ENCODE measurements around the gene SRRM3.
"Not testable (repeated sequence)": the region's sequence is repeated elsewhere in the genome, so short reads cannot be mapped to it uniquely, and the experiment has no call there.

SRRM3 gene

GRCh38 chr7:76193466-76193865 lies 8.2 kb upstream of the SRRM3 start:
- Histone ChIP-seq H3K27ac (ENCODE audit: low read depth, low read length, severe bottlenecking) (peak overlapping the region; percentile 41), H3K36me3 (ENCODE audit: control insufficient read depth, insufficient read depth, low read length) (no peaks in the 10 kb centered on the region), H3K4me1 (ENCODE audit: control insufficient read depth, insufficient read depth, low read length, poor library complexity, severe bottlenecking) (no peaks in the 10 kb centered on the region), H3K4me3 (ENCODE audit: extremely low read depth, insufficient read depth, low read length, poor library complexity, severe bottlenecking) (no peak overlapping the region), H3K9me3 (ENCODE audit: control insufficient read depth, low read length) (peaks cover 4% of the 10 kb centered on the region)
- 81 to 91% methylated on average over 4 of the region's 4 CpGs for WGBS, 2 experiments (ENCODE audit: insufficient coverage in 2 of 2)

DNA sequence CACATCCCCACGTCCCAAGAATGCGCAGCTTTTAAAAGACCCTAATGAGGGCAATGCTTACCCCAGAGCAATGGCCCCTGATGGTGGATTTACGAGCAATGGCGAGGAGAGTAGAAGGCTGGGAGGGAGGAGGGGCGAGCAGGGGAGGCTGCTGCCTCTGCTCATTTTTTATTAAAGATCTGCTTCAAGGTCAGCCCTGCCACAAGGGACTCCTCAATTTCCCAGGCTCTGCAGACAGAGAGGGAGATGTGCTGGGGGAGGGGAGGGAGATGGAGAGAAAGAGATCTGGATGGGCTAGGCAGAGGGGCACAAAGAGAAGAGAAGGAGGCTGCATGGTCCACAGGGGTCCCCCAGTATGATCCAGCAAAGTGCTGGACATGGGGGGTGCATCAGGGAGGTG lies 7.8 kb upstream of the SRRM3 start:
- no peaks in the 10 kb centered on the region for H3K4me1 ChIP-seq (ENCODE audit: control insufficient read depth, insufficient read depth, low read length, poor library complexity, severe bottlenecking)
- H3K27ac ChIP-seq (ENCODE audit: low read depth, low read length, severe bottlenecking) = peak overlapping the region; percentile 41
- no peak overlapping the region for H3K4me3 ChIP-seq (ENCODE audit: extremely low read depth, insufficient read depth, low read length, poor library complexity, severe bottlenecking)
- 86 to 100% methylated on average over 1 to 2 of the region's 5 CpGs for WGBS, 2 experiments (ENCODE audit: insufficient coverage in 2 of 2)
- peaks cover 4% of the 10 kb centered on the region for H3K9me3 ChIP-seq (ENCODE audit: control insufficient read depth, low read length)
- H3K36me3 ChIP-seq (ENCODE audit: control insufficient read depth, insufficient read depth, low read length) = no peaks in the 10 kb centered on the region

DNA sequence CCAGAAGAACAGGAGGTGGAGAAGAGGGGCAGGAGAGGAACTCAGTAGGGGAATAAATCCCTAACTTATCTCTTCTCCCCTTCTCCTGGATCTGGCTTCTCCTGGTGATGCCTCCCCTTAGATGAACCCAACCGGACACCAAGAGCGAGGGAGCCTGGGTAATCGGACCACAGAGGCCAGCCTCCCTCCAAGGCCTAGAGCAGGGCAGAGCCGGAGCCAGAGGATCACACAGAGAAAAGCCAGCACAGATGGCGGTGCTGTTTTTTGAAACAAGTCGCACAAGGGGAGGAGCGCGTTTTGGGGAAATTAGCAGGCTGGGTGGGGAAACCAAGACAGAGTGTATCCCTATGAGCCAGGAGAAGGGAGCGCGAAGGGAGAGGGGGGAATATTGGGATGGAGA lies 4.9 kb upstream of the SRRM3 start:
- Histone ChIP-seq H3K4me3 (ENCODE audit: extremely low read depth, insufficient read depth, low read length, poor library complexity, severe bottlenecking) (no peak overlapping the region), H3K4me1 (ENCODE audit: control insufficient read depth, insufficient read depth, low read length, poor library complexity, severe bottlenecking) (no peaks in the 10 kb centered on the region), H3K9me3 (ENCODE audit: control insufficient read depth, low read length) (peaks cover under 1% of the 10 kb centered on the region), H3K36me3 (ENCODE audit: control insufficient read depth, insufficient read depth, low read length) (no peaks in the 10 kb centered on the region), H3K27ac (ENCODE audit: low read depth, low read length, severe bottlenecking) (no peak overlapping the region)
- 95 to 96% methylated on average over 7 to 10 of the region's 10 CpGs for WGBS, 2 experiments (ENCODE audit: insufficient coverage in 2 of 2)

GRCh38 chr7:76198202-76198601 lies 3.5 kb upstream of the SRRM3 start:
- no peak overlapping the region for H3K4me3 ChIP-seq (ENCODE audit: extremely low read depth, insufficient read depth, low read length, poor library complexity, severe bottlenecking)

GRCh38 chr7:76202666-76203030 lies 952 bp downstream of the SRRM3 start:
- Histone ChIP-seq H3K4me3 (ENCODE audit: extremely low read depth, insufficient read depth, low read length, poor library complexity, severe bottlenecking) (no peak overlapping the region), H3K27ac (ENCODE audit: low read depth, low read length, severe bottlenecking) (no peak overlapping the region)
- 36 to 46% methylated on average over 3 to 4 of the region's 8 CpGs for WGBS, 2 experiments (ENCODE audit: insufficient coverage in 2 of 2)

More at GRCh38 chr7:76198202-76198601, 3.5 kb upstream of the SRRM3 start:
- no peaks in the 10 kb centered on the region for H3K4me1 ChIP-seq (ENCODE audit: control insufficient read depth, insufficient read depth, low read length, poor library complexity, severe bottlenecking)
- H3K27ac ChIP-seq (ENCODE audit: low read depth, low read length, severe bottlenecking) = no peak overlapping the region
- 0 to 40% methylated on average over 1 to 2 of the region's 4 CpGs for WGBS, 2 experiments (ENCODE audit: insufficient coverage in 2 of 2)
- no peaks in the 10 kb centered on the region for H3K9me3 ChIP-seq (ENCODE audit: control insufficient read depth, low read length)
- H3K36me3 ChIP-seq (ENCODE audit: control insufficient read depth, insufficient read depth, low read length) = no peaks in the 10 kb centered on the region

GRCh38 chr7:76204147-76204546 lies 2.5 kb downstream of the SRRM3 start:
- H3K36me3 ChIP-seq (ENCODE audit: control insufficient read depth, insufficient read depth, low read length) = no peaks in the 10 kb centered on the region
- no peaks in the 10 kb centered on the region for H3K9me3 ChIP-seq (ENCODE audit: control insufficient read depth, low read length)
- H3K27ac ChIP-seq (ENCODE audit: low read depth, low read length, severe bottlenecking) = no peak overlapping the region
- no peak overlapping the region for H3K4me3 ChIP-seq (ENCODE audit: extremely low read depth, insufficient read depth, low read length, poor library complexity, severe bottlenecking)
- no peaks in the 10 kb centered on the region for H3K4me1 ChIP-seq (ENCODE audit: control insufficient read depth, insufficient read depth, low read length, poor library complexity, severe bottlenecking)
- WGBS, 2 experiments (ENCODE audit: insufficient coverage in 2 of 2) = no CpG with 5 or more reads among the region's 2 CpGs

More at GRCh38 chr7:76202666-76203030, 952 bp downstream of the SRRM3 start:
- no peaks in the 10 kb centered on the region for H3K9me3 ChIP-seq (ENCODE audit: control insufficient read depth, low read length)
- H3K36me3 ChIP-seq (ENCODE audit: control insufficient read depth, insufficient read depth, low read length) = no peaks in the 10 kb centered on the region
- no peaks in the 10 kb centered on the region for H3K4me1 ChIP-seq (ENCODE audit: control insufficient read depth, insufficient read depth, low read length, poor library complexity, severe bottlenecking)

DNA sequence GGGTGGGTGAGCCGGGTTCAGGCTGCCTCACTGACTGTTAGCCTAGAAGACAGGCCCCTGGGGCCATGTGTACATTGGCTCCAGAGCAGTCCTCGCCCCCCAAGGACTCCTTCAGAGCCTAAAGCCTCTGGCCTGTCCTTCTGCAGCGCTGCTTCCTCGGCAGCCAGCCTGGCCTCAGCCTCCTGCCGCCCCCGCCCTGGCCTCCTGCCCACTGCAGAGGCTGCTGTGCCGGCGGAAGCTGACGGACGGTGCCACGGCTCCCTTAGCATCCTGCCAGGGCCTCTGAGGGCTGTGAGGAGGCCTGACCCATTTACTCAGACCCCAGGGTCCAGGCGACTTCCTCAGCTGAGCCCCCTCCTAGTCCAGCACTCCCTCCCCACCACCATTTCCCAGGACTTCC lies 4.9 kb downstream of the SRRM3 start:
- H3K36me3 ChIP-seq (ENCODE audit: control insufficient read depth, insufficient read depth, low read length) = no peaks in the 10 kb centered on the region
- WGBS, 2 experiments (ENCODE audit: insufficient coverage in 2 of 2) = 74 to 82% methylated on average over 6 to 8 of the region's 12 CpGs
- H3K4me3 ChIP-seq (ENCODE audit: extremely low read depth, insufficient read depth, low read length, poor library complexity, severe bottlenecking) = no peak overlapping the region

GRCh38 chr7:76209310-76209709 lies 7.6 kb downstream of the SRRM3 start:
- WGBS, 2 experiments (ENCODE audit: insufficient coverage in 2 of 2) = 71 to 73% methylated on average over 1 of the region's 1 CpG
- no peaks in the 10 kb centered on the region for H3K36me3 ChIP-seq (ENCODE audit: control insufficient read depth, insufficient read depth, low read length)
- H3K4me1 ChIP-seq (ENCODE audit: control insufficient read depth, insufficient read depth, low read length, poor library complexity, severe bottlenecking) = no peaks in the 10 kb centered on the region
- no peak overlapping the region for H3K27ac ChIP-seq (ENCODE audit: low read depth, low read length, severe bottlenecking)
- H3K4me3 ChIP-seq (ENCODE audit: extremely low read depth, insufficient read depth, low read length, poor library complexity, severe bottlenecking) = no peak overlapping the region
- H3K9me3 ChIP-seq (ENCODE audit: control insufficient read depth, low read length) = no peaks in the 10 kb centered on the region

More for the DNA sequence above, 4.9 kb downstream of the SRRM3 start:
- H3K27ac ChIP-seq (ENCODE audit: low read depth, low read length, severe bottlenecking) = no peak overlapping the region
- no peaks in the 10 kb centered on the region for H3K9me3 ChIP-seq (ENCODE audit: control insufficient read depth, low read length)
- H3K4me1 ChIP-seq (ENCODE audit: control insufficient read depth, insufficient read depth, low read length, poor library complexity, severe bottlenecking) = no peaks in the 10 kb centered on the region

- Histone ChIP-seq H3K9me3 (ENCODE audit: control insufficient read depth, low read length) (no peaks in the 10 kb centered on the region), H3K36me3 (ENCODE audit: control insufficient read depth, insufficient read depth, low read length) (no peaks in the 10 kb centered on the region), H3K4me3 (ENCODE audit: extremely low read depth, insufficient read depth, low read length, poor library complexity, severe bottlenecking) (no peak overlapping the region), H3K27ac (ENCODE audit: low read depth, low read length, severe bottlenecking) (no peak overlapping the region), H3K4me1 (ENCODE audit: control insufficient read depth, insufficient read depth, low read length, poor library complexity, severe bottlenecking) (no peaks in the 10 kb centered on the region)
- 81 to 82% methylated on average over 9 to 10 of the region's 11 CpGs for WGBS, 2 experiments (ENCODE audit: insufficient coverage in 2 of 2)
Measured at GRCh38 chr7:76211216-76211615, 9.5 kb downstream of the SRRM3 start.

GRCh38 chr7:76215349-76215748 lies 13.7 kb downstream of the SRRM3 start:
- H3K9me3 ChIP-seq (ENCODE audit: control insufficient read depth, low read length); H3K27ac ChIP-seq (ENCODE audit: low read depth, low read length, severe bottlenecking); H3K4me3 ChIP-seq (ENCODE audit: extremely low read depth, insufficient read depth, low read length, poor library complexity, severe bottlenecking); H3K4me1 ChIP-seq (ENCODE audit: control insufficient read depth, insufficient read depth, low read length, poor library complexity, severe bottlenecking); H3K36me3 ChIP-seq (ENCODE audit: control insufficient read depth, insufficient read depth, low read length): not testable (repeated sequence)
- WGBS, 2 experiments (ENCODE audit: insufficient coverage in 2 of 2) = no CpG with 5 or more reads among the region's 4 CpGs

DNA sequence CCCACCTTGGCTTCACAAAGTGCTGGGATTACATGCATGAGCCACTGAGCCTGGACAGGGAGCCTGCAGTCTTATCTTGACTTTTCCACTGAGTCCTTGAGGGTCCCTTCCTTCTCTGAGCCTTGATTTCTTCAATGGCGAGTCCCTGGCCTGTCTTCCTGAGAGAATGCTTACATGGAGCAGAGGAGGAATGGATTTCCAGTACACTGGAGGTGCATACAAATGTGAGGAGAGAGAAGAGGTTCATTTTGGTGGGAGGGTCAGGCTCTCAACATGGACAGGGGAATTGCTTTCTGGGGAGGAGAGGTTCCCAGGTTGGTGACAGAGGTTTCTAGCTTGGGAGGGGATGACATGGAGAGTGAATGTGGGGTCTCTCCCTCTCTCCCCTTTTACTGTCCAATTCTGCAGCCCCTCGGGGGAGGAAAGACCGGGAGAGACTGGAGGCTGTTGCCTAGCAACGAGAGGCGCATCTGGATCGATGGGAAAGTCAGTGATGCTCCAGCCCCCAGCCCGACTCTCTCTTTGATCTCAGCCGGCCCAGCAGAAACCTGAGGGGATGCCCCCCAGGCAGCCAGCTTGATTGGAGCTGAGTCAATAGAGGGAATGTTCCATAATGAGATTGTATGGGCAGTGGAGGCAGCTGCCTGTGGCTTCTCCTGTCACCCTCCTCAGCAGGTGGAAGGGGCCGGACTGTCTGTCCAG lies 14.8 kb downstream of the SRRM3 start:
- 44 to 74% methylated on average over 6 to 7 of the region's 9 CpGs for WGBS, 2 experiments (ENCODE audit: insufficient coverage in 2 of 2)
- Histone ChIP-seq H3K4me3 (ENCODE audit: extremely low read depth, insufficient read depth, low read length, poor library complexity, severe bottlenecking) (no peak overlapping the region), H3K27ac (ENCODE audit: low read depth, low read length, severe bottlenecking) (no peak overlapping the region), H3K4me1 (ENCODE audit: control insufficient read depth, insufficient read depth, low read length, poor library complexity, severe bottlenecking) (peaks cover 5% of the 10 kb centered on the region), H3K36me3 (ENCODE audit: control insufficient read depth, insufficient read depth, low read length) (no peaks in the 10 kb centered on the region), H3K9me3 (ENCODE audit: control insufficient read depth, low read length) (no peaks in the 10 kb centered on the region)

Measured in mesodermal cell (in vitro differentiated cells).